ENCODE results near the gene INPP4B. TPM values are rescaled to one million over a fixed set of nuclear protein-coding genes. Genes with fewer than 3 reads are reported as not detected.

The INPP4B gene
- total and polyA plus RNA-seq, 2 of the 4 experiments (the other 2 are of a cell fraction): 1.8 to 14.0 TPM

DNA sequence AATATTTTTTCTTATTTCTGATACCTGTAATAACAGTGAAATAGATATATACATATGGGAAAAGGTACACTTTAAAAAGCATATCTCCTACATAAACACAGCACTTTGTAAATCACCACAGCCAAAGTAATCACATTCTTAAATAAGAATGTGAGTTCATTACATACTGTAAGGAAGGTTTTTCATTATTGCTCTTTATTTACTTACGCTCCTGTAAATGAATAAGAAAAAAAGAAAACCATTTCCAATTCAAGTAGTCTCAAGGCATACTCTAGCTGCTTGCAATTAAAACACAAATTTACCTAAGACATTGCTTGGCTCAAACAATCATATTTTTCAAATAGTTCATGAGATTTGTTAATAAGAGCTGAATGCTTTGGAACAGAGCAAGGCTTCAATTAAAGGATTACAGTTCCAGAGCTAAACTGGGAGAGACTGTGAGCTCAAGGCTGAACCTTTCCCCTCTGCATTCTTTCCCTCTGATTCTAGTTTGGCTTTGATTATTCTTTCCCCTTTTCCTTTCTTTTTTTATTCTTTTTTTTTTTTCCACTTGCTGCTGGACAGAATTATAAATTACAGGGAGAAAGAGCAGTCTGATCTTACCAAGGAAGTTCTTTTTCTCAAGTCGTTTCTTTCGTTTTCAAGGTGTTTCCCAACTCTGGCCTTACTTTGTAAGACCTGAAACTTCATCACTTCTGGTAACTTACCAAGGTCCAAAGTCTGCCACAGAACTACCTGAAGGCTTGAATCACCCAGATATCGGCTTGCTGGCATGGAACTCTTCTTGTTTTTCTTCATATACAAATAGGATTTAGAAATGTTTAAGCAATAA lies 278.3 kb downstream of the INPP4B start (continued):
- TF ChIP-seq CHD1 (IDR thresholded peaks at IDR 0.05; ENCODE audit: low read depth, low read length): no peak

- Histone ChIP-seq H3K9me3 (ENCODE audit: control insufficient read depth, insufficient read depth, low read length) (no peaks in the 10 kb centered on the region), H3K79me1 (ENCODE audit: low read depth in 1 of 2, low read length in 2 of 2) (no peaks in the 10 kb centered on the region), H4K20me1 (ENCODE audit: insufficient read depth, low read length) (no peaks in the 10 kb centered on the region), H3K23ac (ENCODE audit: low read depth, low read length) (no peak overlapping the region), H3K18ac (ENCODE audit: low read depth, low read length) (peak overlapping the region; percentile 61; the same call in 1 of the 2 replicates), H3K56ac (ENCODE audit: extremely low read depth, insufficient read depth, low read length) (no peak overlapping the region), H2BK15ac (ENCODE audit: low read depth, low read length) (no peak overlapping the region), H4K5ac (ENCODE audit: low read depth, low read length) (peak overlapping the region; percentile 87; the same call in 1 of the 2 replicates), H3K36me3 (ENCODE audit: control insufficient read depth, insufficient read depth, low read length) (no peaks in the 10 kb centered on the region), H3K14ac (replicated peaks; ENCODE audit: low read depth, low read length) (peak overlapping the region; percentile 58), H2AK9ac (replicated peaks; ENCODE audit: low read depth, low read length, poor library complexity) (no peak overlapping the region), H3K27ac (ENCODE audit: insufficient read depth, low read length) (no peak overlapping the region), H4K8ac (ENCODE audit: low read depth in 2 of 2, low read length in 2 of 2) (peak overlapping the region in 1 of 2 experiments; percentile 35; a peak in 2 of 4 replicates), H3K4me1 (ENCODE audit: control insufficient read depth, insufficient read depth, low read length) (0 out of 2 replicates have a peak, but pooled peaks cover 1% of the 10 kb centered on the region), H2BK20ac (ENCODE audit: low read depth, low read length) (no peak overlapping the region), H3K4ac (ENCODE audit: low read depth, low read length) (0 out of 2 replicates have a peak overlapping the region, but pooled peaks have one; percentile 29), H3K4me2 (ENCODE audit: low read depth, low read length) (peak overlapping the region; percentile 57; the same call in 1 of the 2 replicates), H2AK5ac (ENCODE audit: low read depth, low read length) (no peak overlapping the region), H3K27me3 (ENCODE audit: control insufficient read depth, insufficient read depth, low read length) (no peaks in the 10 kb centered on the region), H3K9ac (ENCODE audit: low read depth, low read length) (no peak overlapping the region), H2BK120ac (ENCODE audit: low read depth, low read length) (peak overlapping the region; percentile 17; the same call in 1 of the 2 replicates), H3K9me1 (ENCODE audit: insufficient read depth, low read length) (peaks cover 2% of the 10 kb centered on the region; the same call in 1 of the 2 replicates), H3K4me3 (ENCODE audit: insufficient read depth, low read depth, low read length) (no peak overlapping the region), H2BK5ac (ENCODE audit: low read depth, low read length, poor library complexity, severe bottlenecking) (no peak overlapping the region), H4K91ac (ENCODE audit: insufficient read depth, low read depth, low read length) (no peak overlapping the region), H2AFZ (replicated peaks; ENCODE audit: low read length, poor library complexity) (peak overlapping the region; percentile 80)
- DNase-seq (no peak), ATAC-seq (ENCODE audit: low read depth) (no peak)
- in situ Hi-C loops (cut with MboI; ENCODE audit: low sequenced_read_pairs) (no loop called here), dilution Hi-C loops (cut with HindIII; ENCODE audit: low sequenced_read_pairs, unreplicated experiment) (no loop called here), intact Hi-C loops (cut with micrococcal nuclease) (loop anchor here (5.0 kb wide), 1 partner anchor 215 kb away; no protein-coding TSS in a partner anchor)
- no TSS peak for BruUV-seq (replicated peaks)
- ChIA-PET CTCF (interaction anchor here (0.7 to 0.9 kb wide), 2 partner anchors 14 to 347 kb away, joined by 4 read pairs; no protein-coding TSS in a partner anchor), POLR2A (ENCODE audit: unreplicated experiment) (no interaction called here)
- WGBS, 2 experiments (ENCODE audit: extremely low coverage in 2 of 2, insufficient read length in 1 of 2): no CpG with 5 or more reads among the region's 5 CpGs
- no peak for TF ChIP-seq RFX5 (IDR thresholded peaks at IDR 0.05; ENCODE audit: low read depth, low read length)
- no peak for TF ChIP-seq ELK1 (IDR thresholded peaks at IDR 0.05; ENCODE audit: borderline replicate concordance, low read depth, low read length)
- TF ChIP-seq MAFK (IDR thresholded peaks at IDR 0.05; ENCODE audit: low read depth, low read length): no peak
- no peak for TF ChIP-seq USF2 (IDR thresholded peaks at IDR 0.05; ENCODE audit: low read depth, low read length)
- no peak for TF ChIP-seq BHLHE40 (IDR thresholded peaks at IDR 0.05; ENCODE audit: low read depth, low read length)
- TF ChIP-seq CHD1 (IDR thresholded peaks at IDR 0.05; ENCODE audit: low read depth, low read length): no peak
- no peak for TF ChIP-seq CEBPB (IDR thresholded peaks at IDR 0.05; ENCODE audit: low read depth, low read length)
- TF ChIP-seq SMC3 (IDR thresholded peaks at IDR 0.05; ENCODE audit: low read depth, low read length): no peak
- no peak for TF ChIP-seq RCOR1 (IDR thresholded peaks at IDR 0.05; ENCODE audit: insufficient replicate concordance, low read length)
- no peak for TF ChIP-seq NFE2L2 (IDR thresholded peaks at IDR 0.05; ENCODE audit: low read depth, low read length)
- no peak for TF ChIP-seq RAD21 (IDR thresholded peaks at IDR 0.05; ENCODE audit: low read length)
These were observed 278.9 kb downstream of the INPP4B start for GRCh38 chr4:142567199-142567598.
